ENCODE data around the gene RPRD1B. TPM values are rescaled to one million over a fixed set of nuclear protein-coding genes. Genes with fewer than 3 reads are reported as not detected.

RPRD1B gene
- total RNA-seq, 1 experiment from 2014 or later, result 112 TPM

DNA sequence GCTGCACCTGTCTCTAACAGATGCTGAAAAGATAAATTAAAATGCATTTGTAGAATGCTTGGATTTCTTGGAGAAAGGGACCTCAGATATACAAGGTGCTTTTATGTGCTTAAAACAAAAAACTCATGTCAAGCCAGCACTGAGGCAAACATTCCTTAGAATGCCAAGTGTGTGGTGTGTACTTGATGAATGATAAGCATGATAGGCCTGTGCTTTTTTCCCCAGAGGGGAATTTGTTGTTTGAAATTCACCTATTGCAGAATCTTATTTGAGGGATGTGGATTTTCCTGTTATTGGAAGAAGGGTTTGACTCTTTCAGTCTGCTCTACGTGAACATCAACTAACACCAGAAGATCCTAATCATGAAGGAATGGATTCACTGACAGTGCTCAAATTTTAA lies 29.1 kb upstream of the RPRD1B start:
- DNase-seq, result no peak
- H3K4me3 ChIP-seq (ENCODE audit: low read depth, low read length), result no peak overlapping the region
- BruUV-seq (replicated peaks), result no TSS peak
- H3K36me3 ChIP-seq (ENCODE audit: control insufficient read depth, insufficient read depth, low read length), result peaks cover 10% of the 10 kb centered on the region; the same call in 1 of the 2 replicates
- intact Hi-C loops (cut with micrococcal nuclease; ENCODE audit: unreplicated experiment), result no loop called here
- peaks cover 52% of the 10 kb centered on the region for H3K36me3 Mint-ChIP-seq (ENCODE audit: insufficient read depth, unreplicated experiment)
- H3K4me3 Mint-ChIP-seq (ENCODE audit: unreplicated experiment), result no peak overlapping the region
- H3K27me3 Mint-ChIP-seq (ENCODE audit: insufficient read depth, unreplicated experiment), result no peaks in the 10 kb centered on the region
- H3K9me3 Mint-ChIP-seq (ENCODE audit: unreplicated experiment), result no peaks in the 10 kb centered on the region
- no peaks in the 10 kb centered on the region for H3K27me3 ChIP-seq (replicated peaks; ENCODE audit: control insufficient read depth, insufficient read depth, low read length)
- TF ChIP-seq, protein P1, sequence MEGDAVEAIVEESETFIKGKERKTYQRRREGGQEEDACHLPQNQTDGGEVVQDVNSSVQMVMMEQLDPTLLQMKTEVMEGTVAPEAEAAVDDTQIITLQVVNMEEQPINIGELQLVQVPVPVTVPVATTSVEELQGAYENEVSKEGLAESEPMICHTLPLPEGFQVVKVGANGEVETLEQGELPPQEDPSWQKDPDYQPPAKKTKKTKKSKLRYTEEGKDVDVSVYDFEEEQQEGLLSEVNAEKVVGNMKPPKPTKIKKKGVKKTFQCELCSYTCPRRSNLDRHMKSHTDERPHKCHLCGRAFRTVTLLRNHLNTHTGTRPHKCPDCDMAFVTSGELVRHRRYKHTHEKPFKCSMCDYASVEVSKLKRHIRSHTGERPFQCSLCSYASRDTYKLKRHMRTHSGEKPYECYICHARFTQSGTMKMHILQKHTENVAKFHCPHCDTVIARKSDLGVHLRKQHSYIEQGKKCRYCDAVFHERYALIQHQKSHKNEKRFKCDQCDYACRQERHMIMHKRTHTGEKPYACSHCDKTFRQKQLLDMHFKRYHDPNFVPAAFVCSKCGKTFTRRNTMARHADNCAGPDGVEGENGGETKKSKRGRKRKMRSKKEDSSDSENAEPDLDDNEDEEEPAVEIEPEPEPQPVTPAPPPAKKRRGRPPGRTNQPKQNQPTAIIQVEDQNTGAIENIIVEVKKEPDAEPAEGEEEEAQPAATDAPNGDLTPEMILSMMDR (IDR thresholded peaks at IDR 0.05; ENCODE audit: insufficient read depth in 1 of 2, low read depth in 1 of 2, low read length in 1 of 2, severe bottlenecking in 1 of 2, unreplicated experiment in 1 of 2), result no peak
- CTCF ChIA-PET, result interaction anchor here (1.0 to 1.1 kb wide), 2 partner anchors 10 to 12 kb away, joined by 4 to 6 read pairs; no protein-coding TSS in a partner anchor
- no peak overlapping the region for H3K27ac Mint-ChIP-seq (ENCODE audit: unreplicated experiment)
- POLR2A ChIA-PET, result no interaction called here
- H3K4me1 Mint-ChIP-seq (ENCODE audit: low read depth, unreplicated experiment), result no peaks in the 10 kb centered on the region
- H3K4me1 ChIP-seq, result no peaks in the 10 kb centered on the region
- no peaks in the 10 kb centered on the region for H3K9me3 ChIP-seq

DNA sequence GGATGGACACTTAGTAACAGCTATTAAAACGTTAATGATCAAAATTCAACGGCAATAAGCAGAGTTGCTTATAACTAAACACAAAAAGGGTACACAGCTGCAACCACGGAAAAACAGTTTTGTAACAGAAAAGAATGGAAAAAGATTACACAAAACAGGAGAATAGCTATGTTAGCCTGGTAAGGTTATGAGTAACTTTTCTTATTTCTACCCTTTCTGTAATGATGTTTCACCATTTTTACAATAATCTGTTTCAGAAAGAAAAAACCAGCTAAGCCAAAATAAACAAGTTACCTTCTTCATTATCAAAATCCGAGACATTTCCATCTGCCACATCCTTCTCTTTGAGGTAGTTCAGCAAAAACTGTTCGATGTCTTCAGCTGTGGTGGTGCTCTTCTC lies 27.6 kb upstream of the RPRD1B start:
- no peaks in the 10 kb centered on the region for H3K9me3 ChIP-seq
- no peak overlapping the region for H3K4me3 ChIP-seq (ENCODE audit: low read depth, low read length)
- H3K27me3 ChIP-seq (replicated peaks; ENCODE audit: control insufficient read depth, insufficient read depth, low read length), result no peaks in the 10 kb centered on the region
- TF ChIP-seq, protein P1 (IDR thresholded peaks at IDR 0.05; ENCODE audit: insufficient read depth in 1 of 2, low read depth in 1 of 2, low read length in 1 of 2, severe bottlenecking in 1 of 2, unreplicated experiment in 1 of 2), result no peak
- intact Hi-C loops (cut with micrococcal nuclease; ENCODE audit: unreplicated experiment), result no loop called here
- BruUV-seq (replicated peaks), result no TSS peak
- Mint-ChIP-seq H3K9me3 (ENCODE audit: unreplicated experiment) (no peaks in the 10 kb centered on the region), H3K27me3 (ENCODE audit: insufficient read depth, unreplicated experiment) (no peaks in the 10 kb centered on the region), H3K36me3 (ENCODE audit: insufficient read depth, unreplicated experiment) (peaks cover 43% of the 10 kb centered on the region), H3K4me1 (ENCODE audit: low read depth, unreplicated experiment) (no peaks in the 10 kb centered on the region), H3K4me3 (ENCODE audit: unreplicated experiment) (no peak overlapping the region), H3K27ac (ENCODE audit: unreplicated experiment) (no peak overlapping the region)
- no peak for DNase-seq
- POLR2A ChIA-PET, result no interaction called here
- CTCF ChIA-PET, result interaction anchor here (0.9 kb wide), 1 partner anchor 15 kb away, joined by 3 read pairs; no protein-coding TSS in a partner anchor
- no peaks in the 10 kb centered on the region for H3K4me1 ChIP-seq
- H3K36me3 ChIP-seq (ENCODE audit: control insufficient read depth, insufficient read depth, low read length), result peaks cover 6% of the 10 kb centered on the region; the same call in 1 of the 2 replicates

DNA sequence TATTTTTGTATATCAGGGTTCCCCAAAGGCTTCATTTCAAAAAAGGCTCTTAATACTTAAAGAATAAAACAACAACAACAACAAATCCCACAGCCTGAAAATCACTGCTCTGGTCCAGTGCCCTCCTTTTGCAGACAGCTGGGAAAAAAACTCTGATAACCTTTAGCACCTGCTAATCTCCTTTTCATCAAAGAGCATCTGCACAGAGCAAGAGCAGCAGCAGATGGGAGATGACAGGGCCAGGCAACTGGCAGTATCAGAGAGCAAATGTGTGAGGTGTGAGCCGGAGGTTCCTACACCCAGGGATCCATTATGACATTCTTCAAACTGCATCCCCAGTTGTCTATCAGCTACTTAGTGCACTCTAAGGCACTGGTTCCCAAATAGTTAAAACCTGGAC lies 26.0 kb upstream of the RPRD1B start:
- Histone ChIP-seq H3K4me1 (no peaks in the 10 kb centered on the region), H3K9me3 (no peaks in the 10 kb centered on the region), H3K36me3 (ENCODE audit: control insufficient read depth, insufficient read depth, low read length) (peaks cover 5% of the 10 kb centered on the region), H3K4me3 (ENCODE audit: low read depth, low read length) (no peak overlapping the region), H3K27me3 (replicated peaks; ENCODE audit: control insufficient read depth, insufficient read depth, low read length) (no peaks in the 10 kb centered on the region)
- Mint-ChIP-seq H3K27ac (ENCODE audit: unreplicated experiment) (no peak overlapping the region), H3K4me1 (ENCODE audit: low read depth, unreplicated experiment) (no peaks in the 10 kb centered on the region), H3K36me3 (ENCODE audit: insufficient read depth, unreplicated experiment) (peaks cover 42% of the 10 kb centered on the region), H3K4me3 (ENCODE audit: unreplicated experiment) (no peak overlapping the region), H3K27me3 (ENCODE audit: insufficient read depth, unreplicated experiment) (no peaks in the 10 kb centered on the region), H3K9me3 (ENCODE audit: unreplicated experiment) (no peaks in the 10 kb centered on the region)
- no TSS peak for BruUV-seq (replicated peaks)
- TF ChIP-seq, protein P1 (IDR thresholded peaks at IDR 0.05; ENCODE audit: insufficient read depth in 1 of 2, low read depth in 1 of 2, low read length in 1 of 2, severe bottlenecking in 1 of 2, unreplicated experiment in 1 of 2), result no peak
- intact Hi-C loops (cut with micrococcal nuclease; ENCODE audit: unreplicated experiment), result no loop called here
- ChIA-PET POLR2A (interaction anchor here (0.6 kb wide), 1 partner anchor 36 kb away, joined by 4 read pairs; no protein-coding TSS in a partner anchor), CTCF (interaction anchor here (1.4 kb wide), 1 partner anchor 66 kb away, joined by 3 read pairs; no protein-coding TSS in a partner anchor)
- DNase-seq, result no peak
